Measurements from ENCODE around the gene CTSW. TPM values are rescaled to one million over a fixed set of nuclear protein-coding genes. Genes with fewer than 3 reads are reported as not detected.
"Not testable (repeated sequence)": the region's sequence is repeated elsewhere in the genome, so short reads cannot be mapped to it uniquely, and the experiment has no call there.

The CTSW gene
- total and polyA plus RNA-seq, 4 experiments from 2014 or later = 30.1 to 107 (median 55.6) TPM

GRCh38 chr11:65888163-65888814 is 8.7 kb downstream of the CTSW start, which contains the start of gene FIBP:
TSS of gene FIBP (minus strand) at chr11:65888471. CDS start at chr11:65888418, 53 bp downstream.
- no peaks in the 10 kb centered on the region for H3K27me3 Mint-ChIP-seq
- Histone ChIP-seq H3K36me3 (ENCODE audit: insufficient read depth, low read length) (peaks cover 8% of the 10 kb centered on the region), H3K27ac (ENCODE audit: low read depth, low read length) (peak within 1 kb of the TSS; percentile 86), H3K27me3 (ENCODE audit: insufficient read depth, low read length) (no peaks in the 10 kb centered on the region), H3K4me1 (ENCODE audit: insufficient read depth, low read length) (peaks cover 63% of the 10 kb centered on the region), H3K4me3 (ENCODE audit: low read length in 2 of 2) (peak within 1 kb of the TSS; percentile 79 to 83), H3K9me3 (ENCODE audit: control insufficient read depth in 1 of 2, low read length in 2 of 2) (no peaks in the 10 kb centered on the region)
- intact Hi-C loops (cut with micrococcal nuclease) = loop anchor here (1.0 to 2.0 kb wide), 4 partner anchors 15 to 176 kb away; partner anchors contain the start of genes EFEMP2, KAT5 and SART1
- peak; percentile 90 to 97 (median 91) for DNase-seq
- H3K4me3 Mint-ChIP-seq = peak within 1 kb of the TSS; percentile 86 to 97 (median 91)
- H3K9me3 Mint-ChIP-seq = peaks cover 0 to 1% (median 0%) of the 10 kb centered on the region in 8 donors
- peaks cover 4 to 37% of the 10 kb centered on the region in 2 donors for H3K36me3 Mint-ChIP-seq
- ChIA-PET CTCF (ENCODE audit: partially characterized antibody) (interaction anchor here (0.6 to 15.3 kb wide), 37 partner anchors 8 to 1352 kb away, joined by 3 to 281 read pairs (median 4); partner anchors contain the start of genes BANF1, C11orf68, CFL1 and CTSW), POLR2A (ENCODE audit: partially characterized antibody) (interaction anchor here (0.7 to 17.4 kb wide), 29 partner anchors 9 to 658 kb away, joined by 3 to 435 read pairs (median 5); partner anchors contain the start of genes BANF1, C11orf68, CFL1 and CTSW)
- H3K27ac Mint-ChIP-seq = peak within 1 kb of the TSS; percentile 95 to 100 (median 99)
- H3K4me1 Mint-ChIP-seq = peaks cover 34 to 73% (median 56%) of the 10 kb centered on the region in 4 donors

GRCh38 chr11:65890324-65891218 is 10.9 kb downstream of the CTSW start, which contains the start of gene CCDC85B:
TSS of gene CCDC85B (plus strand) at chr11:65890673. CDS start at chr11:65890784, 111 bp downstream.
- H3K27me3 Mint-ChIP-seq = no peaks in the 10 kb centered on the region
- no peaks in the 10 kb centered on the region for H3K9me3 ChIP-seq (ENCODE audit: control insufficient read depth in 1 of 2, low read length in 2 of 2)
- POLR2A ChIA-PET (ENCODE audit: partially characterized antibody) = interaction anchor here (0.6 to 17.4 kb wide), 48 partner anchors 8 to 1573 kb away, joined by 3 to 435 read pairs (median 5); partner anchors contain the start of genes AP5B1, BANF1, BRMS1 and C11orf68
- H3K9me3 Mint-ChIP-seq = peaks cover 0 to 1% (median 0%) of the 10 kb centered on the region in 8 donors
- peak within 1 kb of the TSS; percentile 69 to 86 for H3K4me3 ChIP-seq (ENCODE audit: low read length in 2 of 2)
- peak; percentile 98 to 99 (median 98) for DNase-seq
- no peaks in the 10 kb centered on the region for H3K27me3 ChIP-seq (ENCODE audit: insufficient read depth, low read length)
- H3K27ac ChIP-seq (ENCODE audit: low read depth, low read length) = peak within 1 kb of the TSS; percentile 86
- H3K36me3 Mint-ChIP-seq = peaks cover 0 to 20% of the 10 kb centered on the region in 2 donors
- H3K36me3 ChIP-seq (ENCODE audit: insufficient read depth, low read length) = peaks cover 3% of the 10 kb centered on the region
- intact Hi-C loops (cut with micrococcal nuclease) = loop anchor here (1.0 kb wide), 4 partner anchors 10 to 38 kb away; partner anchors contain the start of genes C11orf68, CFL1, DRAP1 and FOSL1
- H3K4me1 ChIP-seq (ENCODE audit: insufficient read depth, low read length) = peaks cover 66% of the 10 kb centered on the region
- CTCF ChIA-PET (ENCODE audit: partially characterized antibody) = interaction anchor here (0.9 to 15.3 kb wide), 28 partner anchors 8 to 421 kb away, joined by 3 to 281 read pairs (median 8); partner anchors contain the start of genes BANF1, C11orf68, CFL1 and CTSW
- H3K27ac Mint-ChIP-seq = peak within 1 kb of the TSS; percentile 95 to 100 (median 99)
- H3K4me3 Mint-ChIP-seq = peak within 1 kb of the TSS; percentile 86 to 97 (median 91)
- H3K4me1 Mint-ChIP-seq = peaks cover 37 to 79% (median 53%) of the 10 kb centered on the region in 4 donors

GRCh38 chr11:65891219-65892136 is 11.8 kb downstream of the CTSW start:
- Histone ChIP-seq H3K36me3 (ENCODE audit: insufficient read depth, low read length) (no peaks in the 10 kb centered on the region), H3K4me3 (ENCODE audit: low read length in 2 of 2) (peak overlapping the region; percentile 47 to 69), H3K27me3 (ENCODE audit: insufficient read depth, low read length) (no peaks in the 10 kb centered on the region), H3K9me3 (ENCODE audit: control insufficient read depth in 1 of 2, low read length in 2 of 2) (no peaks in the 10 kb centered on the region), H3K4me1 (ENCODE audit: insufficient read depth, low read length) (peaks cover 62% of the 10 kb centered on the region), H3K27ac (ENCODE audit: low read depth, low read length) (peak overlapping the region; percentile 86)
- Mint-ChIP-seq H3K4me1 (peaks cover 39 to 85% (median 51%) of the 10 kb centered on the region in 4 donors), H3K36me3 (peaks cover 0 to 20% of the 10 kb centered on the region in 2 donors), H3K27ac (peak overlapping the region; percentile 82 to 97 (median 93)), H3K9me3 (peaks cover 0 to 1% (median 0%) of the 10 kb centered on the region in 8 donors), H3K27me3 (no peaks in the 10 kb centered on the region), H3K4me3 (peak overlapping the region; percentile 65 to 90 (median 82))
- ChIA-PET POLR2A (ENCODE audit: partially characterized antibody) (interaction anchor here (0.9 to 17.4 kb wide), 39 partner anchors 7 to 1574 kb away, joined by 3 to 435 read pairs (median 8); partner anchors contain the start of genes AP5B1, BANF1, BRMS1 and C11orf68), CTCF (ENCODE audit: partially characterized antibody) (interaction anchor here (0.9 to 15.3 kb wide), 25 partner anchors 7 to 420 kb away, joined by 3 to 281 read pairs (median 6); partner anchors contain the start of genes C11orf68, CFL1, CTSW and FOSL1)
- peak in 1 of 5 donors; percentile 50 for DNase-seq
- intact Hi-C loops (cut with micrococcal nuclease) = no loop called here

- H3K27me3 ChIP-seq (ENCODE audit: insufficient read depth, low read length) = not testable (repeated sequence)
- CTCF ChIA-PET (ENCODE audit: partially characterized antibody) = interaction anchor here (0.9 to 15.3 kb wide), 6 partner anchors 7 to 130 kb away, joined by 4 to 281 read pairs (median 86); partner anchors contain the start of genes CFL1, FOSL1 and MUS81
- POLR2A ChIA-PET (ENCODE audit: partially characterized antibody) = interaction anchor here (0.7 to 17.4 kb wide), 7 partner anchors 9 to 97 kb away, joined by 3 to 435 read pairs (median 97); partner anchors contain the start of genes C11orf68, CFL1, DRAP1 and FOSL1
Observed at GRCh38 chr11:65892137-65892540, 12.5 kb downstream of the CTSW start.

GRCh38 chr11:65892661-65893317 is 13.2 kb downstream of the CTSW start:
- peaks cover 0 to 1% (median 0%) of the 10 kb centered on the region in 8 donors for H3K9me3 Mint-ChIP-seq
- ChIA-PET CTCF (ENCODE audit: partially characterized antibody) (interaction anchor here (0.9 to 15.3 kb wide), 4 partner anchors 33 to 96 kb away, joined by 4 to 281 read pairs (median 130); partner anchors contain the start of genes CFL1 and MUS81), POLR2A (ENCODE audit: partially characterized antibody) (interaction anchor here (0.7 to 17.4 kb wide), 9 partner anchors 8 to 112 kb away, joined by 3 to 435 read pairs (median 53); partner anchors contain the start of genes AP5B1, BANF1, C11orf68 and CFL1)
- H3K27me3 Mint-ChIP-seq = no peaks in the 10 kb centered on the region
- intact Hi-C loops (cut with micrococcal nuclease) = no loop called here
- peak overlapping the region in 1 of 2 donors; percentile 69 for H3K4me3 ChIP-seq (ENCODE audit: low read length in 2 of 2)
- H3K36me3 ChIP-seq (ENCODE audit: insufficient read depth, low read length) = no peaks in the 10 kb centered on the region
- H3K4me3 Mint-ChIP-seq = peak overlapping the region; percentile 65 to 87 (median 82)
- DNase-seq = no peak
- H3K27ac ChIP-seq (ENCODE audit: low read depth, low read length) = peak overlapping the region; percentile 86
- peaks cover 35 to 73% (median 44%) of the 10 kb centered on the region in 4 donors for H3K4me1 Mint-ChIP-seq
- peaks cover 56% of the 10 kb centered on the region for H3K4me1 ChIP-seq (ENCODE audit: insufficient read depth, low read length)
- no peaks in the 10 kb centered on the region for H3K9me3 ChIP-seq (ENCODE audit: control insufficient read depth in 1 of 2, low read length in 2 of 2)
- no peaks in the 10 kb centered on the region for H3K27me3 ChIP-seq (ENCODE audit: insufficient read depth, low read length)
- H3K36me3 Mint-ChIP-seq = peaks cover 0 to 14% of the 10 kb centered on the region in 2 donors
- H3K27ac Mint-ChIP-seq = peak overlapping the region; percentile 82 to 96 (median 92)

More at GRCh38 chr11:65892137-65892540, 12.5 kb downstream of the CTSW start:
- H3K36me3 ChIP-seq (ENCODE audit: insufficient read depth, low read length); intact Hi-C loops (cut with micrococcal nuclease); H3K27me3 Mint-ChIP-seq; H3K9me3 Mint-ChIP-seq; H3K9me3 ChIP-seq (ENCODE audit: control insufficient read depth in 1 of 2, low read length in 2 of 2): not testable (repeated sequence)
- H3K27ac ChIP-seq (ENCODE audit: low read depth, low read length) = peak overlapping the region; percentile 86
- peak overlapping the region; percentile 82 to 96 (median 92) for H3K27ac Mint-ChIP-seq
- peak overlapping the region; percentile 65 to 87 (median 82) for H3K4me3 Mint-ChIP-seq
- peaks cover 35 to 79% (median 48%) of the 10 kb centered on the region in 4 donors for H3K4me1 Mint-ChIP-seq
- peaks cover 62% of the 10 kb centered on the region for H3K4me1 ChIP-seq (ENCODE audit: insufficient read depth, low read length)
- peak in 1 of 5 donors; percentile 66 for DNase-seq
- peak overlapping the region; percentile 47 to 69 for H3K4me3 ChIP-seq (ENCODE audit: low read length in 2 of 2)
- H3K36me3 Mint-ChIP-seq = peaks cover 0 to 15% of the 10 kb centered on the region in 2 donors

All from CD4-positive, alpha-beta memory T cell (primary cell).